NK-92 treated with Interleukin-12 subunit alpha and Interleukin-12 subunit beta, amount 100 ng/mL, for 24 hours (cell line): ENCODE measurements around the gene HEXB.

Experiments
- DNase-seq: peaks from one replicate; lab custom pipeline; 2025; lab: John Stamatoyannopoulos, UW

HEXB gene

DNA sequence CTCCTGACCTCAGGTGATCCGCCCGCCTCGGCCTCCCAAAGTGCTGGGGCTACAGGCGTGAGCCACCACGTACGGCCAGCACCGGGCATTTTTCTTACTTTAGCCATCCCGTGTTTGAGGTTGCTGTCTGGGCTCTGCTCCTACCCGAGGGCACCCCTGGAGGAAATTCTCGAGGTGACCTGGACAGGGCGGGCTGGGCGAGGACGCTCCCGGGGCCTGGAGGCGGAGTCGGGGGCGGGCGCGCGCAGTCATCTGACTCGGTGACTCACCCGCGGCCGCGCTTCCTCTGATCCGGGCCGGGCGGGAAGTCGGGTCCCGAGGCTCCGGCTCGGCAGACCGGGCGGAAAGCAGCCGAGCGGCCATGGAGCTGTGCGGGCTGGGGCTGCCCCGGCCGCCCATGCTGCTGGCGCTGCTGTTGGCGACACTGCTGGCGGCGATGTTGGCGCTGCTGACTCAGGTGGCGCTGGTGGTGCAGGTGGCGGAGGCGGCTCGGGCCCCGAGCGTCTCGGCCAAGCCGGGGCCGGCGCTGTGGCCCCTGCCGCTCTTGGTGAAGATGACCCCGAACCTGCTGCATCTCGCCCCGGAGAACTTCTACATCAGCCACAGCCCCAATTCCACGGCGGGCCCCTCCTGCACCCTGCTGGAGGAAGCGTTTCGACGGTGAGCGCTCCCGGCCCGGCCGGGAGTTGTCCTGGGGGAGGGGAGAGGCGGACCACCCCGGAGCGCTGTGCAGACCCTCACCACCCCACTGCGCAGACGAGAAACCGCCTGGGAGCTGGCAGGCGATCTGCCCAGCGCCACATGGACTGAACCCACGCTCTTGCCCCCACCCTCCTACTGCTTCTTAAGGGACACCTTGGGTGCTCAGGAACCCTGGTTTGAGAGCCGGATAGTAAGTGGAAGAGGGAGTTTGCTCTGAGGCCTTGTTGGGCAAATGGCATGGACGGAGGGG, at the start of gene HEXB:
Gene HEXB (plus strand): TSS at position 334 of the 952 bp plus-strand sequence. CDS start 28 bp downstream, at position 362.
- peak; percentile 83 for DNase-seq

DNA sequence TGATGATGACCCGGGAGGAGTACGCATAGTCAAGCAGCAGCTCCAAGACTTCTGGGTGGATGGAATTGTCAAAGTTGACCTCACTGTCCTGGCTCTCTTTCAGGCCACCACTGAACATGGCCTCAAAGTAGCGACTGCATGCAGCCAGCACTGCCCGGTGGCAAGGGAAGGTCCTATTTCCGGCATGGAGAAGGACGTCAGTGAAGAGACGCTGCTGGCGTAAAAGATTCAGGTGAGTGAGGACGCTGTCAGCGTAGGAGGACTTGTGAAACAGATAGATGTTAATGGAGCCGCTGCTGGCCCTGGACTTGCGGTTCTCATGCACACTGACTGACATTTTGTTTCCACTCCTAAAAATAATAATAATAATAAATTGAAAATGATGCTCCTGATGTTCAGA, 48.9 kb upstream of the HEXB start:
- no peak for DNase-seq

DNA sequence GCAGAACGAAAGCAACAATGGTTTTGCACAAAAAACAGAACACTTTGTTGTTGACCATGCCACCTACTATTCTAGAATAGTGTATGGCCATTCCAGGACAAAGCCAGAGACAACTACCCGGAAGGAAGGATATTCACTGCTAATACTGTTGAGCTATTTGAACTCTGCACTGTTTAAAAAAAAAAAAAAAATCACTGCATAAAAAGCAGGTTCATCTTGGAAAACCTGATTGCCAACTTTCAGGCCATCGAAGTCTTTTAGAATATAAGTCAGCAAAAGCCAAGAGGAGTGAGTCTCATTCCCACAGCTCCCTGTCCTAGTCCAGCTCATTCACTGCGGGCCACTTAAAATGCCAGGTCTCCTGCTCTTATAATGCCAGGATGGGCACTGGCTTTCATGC, 48.5 kb upstream of the HEXB start:
- DNase-seq: no peak

- no peak for DNase-seq
These were observed 46.5 kb upstream of the HEXB start for GRCh38 chr5:74638544-74638969.

DNA sequence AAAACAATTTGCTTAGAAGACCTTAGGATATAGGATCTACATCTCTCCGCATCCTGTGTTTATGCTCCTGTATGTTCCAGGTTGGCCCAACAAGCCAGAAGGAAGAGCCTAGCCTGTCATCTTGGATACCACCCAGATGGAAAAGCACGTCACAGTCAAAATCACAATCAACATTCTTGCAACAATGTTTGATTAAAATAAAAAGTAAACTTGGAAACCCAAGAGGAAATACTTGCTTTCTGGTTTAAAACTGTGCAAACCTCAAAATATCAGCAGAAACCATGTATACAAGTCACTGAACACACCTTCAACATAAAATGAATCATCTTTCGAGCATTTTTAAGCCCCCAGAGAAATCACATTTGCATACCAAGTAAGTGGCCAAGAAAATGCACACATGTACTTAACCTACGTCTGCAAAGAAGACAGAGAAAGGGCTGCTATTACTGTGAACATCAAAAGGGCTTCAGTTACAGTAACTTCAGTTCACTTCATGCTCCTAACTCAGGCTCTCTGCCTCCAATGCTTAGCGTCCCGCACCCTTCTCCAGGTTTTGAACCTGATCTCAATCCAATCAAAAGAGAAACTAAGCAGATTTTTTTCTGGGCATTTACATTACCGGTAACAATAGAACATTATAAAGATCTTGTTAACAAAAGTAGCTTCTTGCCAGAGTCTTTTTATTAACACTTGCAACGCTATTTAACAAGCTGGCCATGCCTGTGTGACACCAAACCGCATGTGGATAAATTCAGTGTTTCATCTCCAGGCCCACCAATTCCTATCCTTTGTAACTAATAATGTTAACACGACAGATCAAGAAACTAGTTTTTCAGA, 45.8 kb upstream of the HEXB start:
- no peak for DNase-seq

- no peak for DNase-seq
These were observed 45.1 kb upstream of the HEXB start for GRCh38 chr5:74639807-74640449.

DNA sequence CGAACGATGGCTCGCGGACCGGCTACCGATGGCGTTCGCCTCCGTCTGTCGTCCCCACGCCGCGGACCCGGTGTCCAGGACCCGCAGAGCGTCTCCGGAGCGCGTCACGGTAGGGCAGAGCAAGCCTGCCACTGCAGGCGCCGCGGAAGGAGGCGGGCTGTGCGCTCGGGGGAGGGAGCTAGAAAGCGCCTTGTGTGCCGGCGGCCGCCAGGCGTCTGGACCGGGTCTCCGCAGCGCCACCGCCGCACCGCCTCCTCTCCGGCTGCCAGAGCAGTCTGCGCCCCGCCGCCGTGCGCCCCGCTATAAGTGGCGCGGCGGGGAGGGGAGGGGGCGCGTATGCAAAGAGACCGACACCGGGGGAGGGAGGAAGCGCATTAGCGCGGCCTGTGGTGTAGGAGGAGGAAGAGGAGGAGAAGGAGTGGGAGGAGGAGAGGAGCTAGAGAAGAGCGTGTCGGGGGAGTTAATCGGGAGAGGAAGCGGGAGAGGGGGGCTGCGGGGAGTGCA, 44.5 kb upstream of the HEXB start, which contains the start of gene ENC1:
Gene ENC1 (minus strand): TSS at position 279 of the 504 bp plus-strand sequence. CDS start 4,243 bp downstream, outside the sequence.
- no peak for DNase-seq

DNA sequence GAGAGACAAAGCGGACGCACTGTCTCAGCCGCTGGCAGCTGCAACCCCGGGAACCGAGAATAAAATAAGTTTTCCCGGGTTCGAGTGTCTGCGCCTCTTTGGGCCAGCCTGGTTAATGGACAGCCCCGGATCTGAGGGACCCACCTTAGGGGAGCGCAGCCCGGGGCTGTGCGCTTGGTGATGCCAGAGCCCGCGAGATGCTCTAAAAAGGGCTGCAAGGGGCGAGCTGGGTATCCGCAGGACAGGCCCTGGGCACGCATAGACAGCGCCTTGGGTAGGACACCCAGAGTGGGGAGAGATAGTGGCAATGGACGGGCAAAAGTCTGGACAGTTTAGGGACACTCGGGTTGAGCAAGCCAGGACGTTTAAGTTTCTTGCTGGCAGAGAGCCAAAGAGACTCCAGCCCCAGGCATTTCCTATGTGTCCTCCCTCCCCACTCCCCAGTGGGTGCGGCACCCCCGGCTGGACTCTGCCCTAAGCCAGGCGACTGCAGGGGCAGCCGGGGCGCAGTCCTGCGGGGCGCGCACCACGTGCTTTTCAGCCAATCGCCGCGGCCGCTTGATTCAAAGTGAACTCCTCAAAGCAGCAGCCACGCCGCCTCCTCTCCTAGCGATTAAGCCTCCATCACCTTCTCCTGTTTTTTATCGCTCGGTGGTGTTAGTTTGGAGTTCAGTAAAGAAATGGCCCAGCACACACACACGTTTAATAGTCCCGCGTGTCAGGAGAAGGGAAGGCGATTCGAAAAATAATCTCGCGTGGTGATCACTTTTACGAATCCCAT, 43.9 kb upstream of the HEXB start:
- no peak for DNase-seq

- DNase-seq: no peak
These were observed 43.1 kb upstream of the HEXB start for GRCh38 chr5:74641735-74642542.

DNA sequence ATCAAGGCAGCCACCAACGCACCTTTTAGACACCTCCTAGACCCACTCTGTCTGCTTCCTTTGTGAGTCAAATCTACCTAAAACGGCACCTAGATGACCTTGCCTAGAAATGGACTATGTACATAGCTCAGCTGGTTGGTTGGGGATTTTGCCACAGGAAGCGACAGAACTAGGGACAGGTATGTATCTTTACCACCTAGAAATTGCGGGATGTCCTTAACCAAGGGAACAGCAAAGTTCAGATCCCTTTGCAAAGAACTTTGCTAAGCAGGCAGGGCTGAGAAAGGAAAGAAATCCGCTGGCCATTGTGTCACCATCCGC, 42.5 kb upstream of the HEXB start:
- DNase-seq: no peak

DNA sequence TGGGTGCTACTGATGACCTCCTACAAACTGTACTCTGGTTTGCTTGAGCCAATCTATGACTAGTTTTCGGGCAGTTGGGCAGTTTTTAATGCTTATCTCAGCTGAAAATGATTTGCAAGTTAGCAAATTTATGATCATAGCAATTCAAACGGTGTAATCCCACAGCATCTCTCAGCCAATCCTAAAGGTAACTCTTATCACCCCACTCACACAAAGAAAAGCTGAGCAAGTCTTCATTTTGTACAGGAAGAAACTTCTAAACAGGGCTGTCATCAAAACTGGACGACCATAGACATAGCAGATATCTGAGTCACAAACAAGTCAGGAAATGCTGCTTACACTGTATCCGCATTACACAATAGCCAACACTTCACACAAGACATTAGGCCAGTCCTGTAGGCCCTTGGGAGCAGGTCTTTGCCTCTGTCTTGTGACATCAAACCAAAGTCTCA, 41.9 kb upstream of the HEXB start:
- DNase-seq: peak; percentile 44

- DNase-seq: no peak
These were observed 37.9 kb upstream of the HEXB start for GRCh38 chr5:74647096-74647495.

DNA sequence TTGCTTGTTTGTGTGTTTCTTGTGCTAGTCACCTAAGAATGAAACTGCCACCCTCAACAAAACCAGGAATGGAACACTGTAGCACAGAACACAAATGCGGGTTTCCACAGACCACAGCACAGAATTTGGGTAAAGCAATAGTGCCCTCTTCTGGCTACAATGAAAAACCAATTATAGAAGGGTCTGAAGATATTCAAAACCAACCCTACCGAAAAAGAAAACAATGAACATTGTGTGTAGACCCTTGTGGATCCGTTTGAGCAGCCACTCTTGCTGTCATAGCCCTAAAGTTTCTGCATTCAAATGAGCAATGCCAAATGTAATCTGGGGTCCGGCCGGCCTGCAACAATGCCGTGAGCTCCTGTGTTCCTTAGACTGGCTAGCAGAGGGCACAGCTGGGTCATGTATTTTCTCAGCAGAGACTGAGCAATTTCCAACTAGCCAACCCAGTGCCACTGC, 36.2 kb upstream of the HEXB start:
- DNase-seq: no peak

GRCh38 chr5:74649421-74649973, 35.5 kb upstream of the HEXB start:
- DNase-seq: no peak

DNA sequence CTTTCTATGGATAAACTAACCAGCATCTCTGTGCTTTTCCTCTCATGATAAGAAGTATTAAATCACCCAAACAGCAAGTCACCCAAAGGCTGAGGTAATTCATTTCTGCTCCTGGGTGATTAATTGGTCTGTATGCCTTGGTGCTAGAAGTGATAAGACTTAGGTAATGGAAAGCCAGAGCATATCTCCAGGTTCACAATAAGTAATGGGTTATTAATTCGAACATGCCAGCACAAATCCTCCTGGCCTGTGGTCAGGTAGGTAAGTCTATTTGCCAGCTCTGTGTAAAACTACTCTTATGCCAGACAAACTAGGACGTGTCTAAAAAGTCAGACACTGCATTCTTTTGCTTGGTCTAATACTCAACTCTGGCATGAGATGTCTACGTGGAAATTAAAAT, 33.3 kb upstream of the HEXB start:
- DNase-seq: no peak

DNA sequence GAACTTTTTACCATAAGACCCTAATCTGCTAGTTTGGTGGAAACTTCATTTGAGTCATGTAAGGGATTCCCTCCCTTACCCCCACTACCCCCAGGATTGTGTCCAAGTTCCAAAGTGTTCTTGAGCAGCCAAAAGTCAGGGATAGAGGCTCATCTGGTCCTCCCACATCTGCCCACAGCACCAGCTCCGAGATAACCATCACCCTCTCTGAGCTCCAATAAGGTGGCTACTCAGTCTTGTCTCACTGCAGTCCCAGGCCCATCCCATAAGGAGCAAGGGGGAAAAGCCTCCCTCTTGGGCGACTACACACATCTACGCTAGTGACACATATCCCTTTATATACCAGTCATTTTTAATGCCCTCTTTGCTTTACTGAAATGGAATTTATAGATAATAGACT, 32.5 kb upstream of the HEXB start:
- DNase-seq: no peak

DNA sequence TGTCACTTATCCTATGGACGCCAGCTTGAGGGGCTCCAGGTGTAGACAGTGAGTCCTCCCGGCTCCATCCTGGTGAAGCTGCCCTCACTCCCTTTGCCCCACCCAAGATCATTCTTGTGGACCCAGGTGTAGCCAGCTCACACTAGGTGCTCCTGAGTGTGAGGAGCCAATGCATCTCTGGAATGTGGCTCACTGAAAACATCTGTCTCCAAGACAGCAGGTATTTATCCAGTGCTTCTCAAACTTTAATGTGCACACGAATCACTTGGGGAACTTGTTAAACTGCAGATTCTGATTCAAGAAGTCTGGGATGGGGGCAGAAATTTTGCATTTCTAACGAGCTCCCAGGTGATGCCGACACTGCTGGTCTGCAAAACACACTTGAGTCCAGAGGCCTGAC, 31.0 kb upstream of the HEXB start:
- no peak for DNase-seq

DNA sequence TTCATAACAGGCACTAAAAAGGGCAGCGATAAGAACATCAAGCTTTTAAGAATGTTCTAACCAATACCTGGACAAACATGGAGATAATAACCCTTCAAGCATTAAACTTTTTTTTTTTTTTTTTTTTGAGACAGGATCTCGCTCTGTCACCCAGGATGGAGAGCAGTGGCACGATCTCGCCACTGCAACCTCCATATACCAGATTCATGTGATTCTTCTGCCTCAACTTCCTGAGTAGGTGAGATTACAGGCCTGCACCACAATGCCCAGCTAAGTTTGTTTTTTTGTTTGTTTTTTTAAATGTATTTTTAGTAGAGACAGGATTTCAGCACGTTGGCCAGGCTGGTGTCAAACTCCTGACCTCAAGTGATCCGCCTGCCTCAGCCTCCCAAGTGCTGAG, 29.8 kb upstream of the HEXB start:
- no peak for DNase-seq

DNA sequence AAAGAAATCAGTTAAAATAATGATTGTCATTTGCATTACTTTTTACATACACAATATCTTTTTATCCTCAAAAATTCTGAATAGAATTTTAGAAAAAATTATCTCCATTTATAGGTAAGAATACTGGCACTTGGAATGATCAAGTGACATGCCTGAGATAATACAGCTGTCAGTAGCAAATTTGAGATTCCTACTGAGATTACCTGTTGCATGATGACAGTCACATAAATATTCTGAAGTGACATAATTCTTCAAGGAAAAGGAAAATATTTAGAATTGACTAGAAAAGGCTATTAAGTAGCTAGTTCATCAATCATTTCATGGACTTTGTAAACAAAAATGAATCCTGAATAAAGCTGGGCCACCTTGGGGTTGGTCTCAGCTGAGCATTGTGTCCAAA, 29.3 kb upstream of the HEXB start:
- DNase-seq: no peak

- no peak for DNase-seq
These were observed 27.9 kb upstream of the HEXB start for GRCh38 chr5:74657165-74657564.
